OCI-LY1 (cell line): ENCODE results near the gene PKMYT1.

Experiments
- H2AFZ ChIP-seq: fragments of 200-600 bp; sonication (generic), shearing (Covaris generic); 2 replicates; pipeline ENCODE4 v1.6.0; 2014; ENCODE audit warnings: antibody characterized with exemption, mild to moderate bottlenecking, low read length
- H3F3A ChIP-seq: fragments of 200-600 bp; sonication (generic), shearing (Covaris generic); 2 replicates; pipeline ENCODE4 v1.6.0; 2014; ENCODE audit warnings: mild to moderate bottlenecking, antibody characterized with exemption, low read length, moderate library complexity; ENCODE audit not compliant: insufficient read depth
- H3K27ac ChIP-seq: fragments of 200-600 bp; sonication (generic); 2 replicates; pipeline ENCODE4 v1.5.1; 2014; ENCODE audit warnings: low read length, mixed run types, mild to moderate bottlenecking, low read depth; ENCODE audit not compliant: poor library complexity, severe bottlenecking
- H3K27me3 ChIP-seq: fragments of 200-600 bp; sonication (generic); 2 replicates; pipeline ENCODE4 v1.6.0; 2014; ENCODE audit warnings: antibody characterized with exemption, mild to moderate bottlenecking, low read length, moderate library complexity; ENCODE audit not compliant: insufficient read depth
- H3K36me3 ChIP-seq: fragments of 200-600 bp; sonication (generic); 2 replicates; pipeline ENCODE4 v1.6.1; 2014; ENCODE audit warnings: mild to moderate bottlenecking, antibody characterized with exemption, low read length, moderate library complexity, mixed read lengths; ENCODE audit not compliant: insufficient read depth
- H3K4me1 ChIP-seq: fragments of 200-600 bp; sonication (generic); 2 replicates; pipeline ENCODE4 v1.5.1; 2014; ENCODE audit warnings: mild to moderate bottlenecking, low read length, moderate library complexity; ENCODE audit not compliant: insufficient read depth, severe bottlenecking
- H3K4me2 ChIP-seq: fragments of 200-600 bp; sonication (generic), shearing (Covaris generic); 2 replicates; pipeline ENCODE4 v1.6.1; 2014; ENCODE audit warnings: low read length
- H3K4me3 ChIP-seq: fragments of 200-600 bp; sonication (generic); 2 replicates; pipeline ENCODE4 v1.5.1; 2014; ENCODE audit warnings: low read length, low read depth, mild to moderate bottlenecking, mixed read lengths; ENCODE audit not compliant: poor library complexity, severe bottlenecking
- H3K79me2 ChIP-seq: fragments of 200-600 bp; shearing (Covaris generic); 2 replicates; pipeline ENCODE4 v1.6.1; 2016; ENCODE audit warnings: mixed run types, low read length, mixed read lengths; ENCODE audit not compliant: insufficient read depth
- H3K9ac ChIP-seq: fragments of 200-600 bp; sonication (generic), shearing (Covaris generic); 2 replicates; pipeline ENCODE4 v1.6.1; 2014; ENCODE audit warnings: mild to moderate bottlenecking, low read length, mixed read lengths
- H3K9me2 ChIP-seq: fragments of 200-600 bp; sonication (generic), shearing (Covaris generic); 2 replicates; pipeline ENCODE4 v1.6.1; 2014; ENCODE audit warnings: low read depth, mild to moderate bottlenecking, low read length, mixed read lengths
- H3K9me3 ChIP-seq: fragments of 200-600 bp; shearing (Covaris generic); 2 replicates; pipeline ENCODE4 v1.6.1; 2014; ENCODE audit warnings: low read length, mixed read lengths
- H4K20me1 ChIP-seq: fragments of 200-600 bp; sonication (generic), shearing (Covaris generic); 2 replicates; pipeline ENCODE4 v1.6.0; 2016; ENCODE audit warnings: mild to moderate bottlenecking, low read length; ENCODE audit not compliant: insufficient read depth
- CTCF ChIP-seq: fragments of 200-600 bp; sonication (generic), shearing (Covaris generic); IDR thresholded peaks from 2 replicates; pipeline ENCODE4 v1.5.1; 2017; ENCODE audit warnings: mild to moderate bottlenecking, antibody characterized with exemption, low read length, moderate library complexity, mixed read lengths
- EZH2 ChIP-seq: fragments of 200-600 bp; sonication (generic), shearing (Covaris generic); IDR thresholded peaks from 2 replicates; pipeline ENCODE4 v1.8.0; 2017; ENCODE audit warnings: borderline replicate concordance, mixed run types, mild to moderate bottlenecking, antibody characterized with exemption, low read length, moderate library complexity, mixed read lengths

Gene PKMYT1

GRCh38 chr16:2967721-2968161 is 12.5 kb downstream of the PKMYT1 start:
- Histone ChIP-seq H3K79me2 (no peaks in the 10 kb centered on the region), H3K4me2 (peak overlapping the region; percentile 85; the same call in 1 of the 2 replicates), H2AFZ (no peak overlapping the region), H3K9ac (peak overlapping the region; percentile 71; the same call in 1 of the 2 replicates), H3K9me2 (no peaks in the 10 kb centered on the region), H3K4me3 (peak overlapping the region; percentile 81), H3K27me3 (no peaks in the 10 kb centered on the region), H3F3A (no peaks in the 10 kb centered on the region), H3K9me3 (no peaks in the 10 kb centered on the region), H3K36me3 (peaks cover 22% of the 10 kb centered on the region; the same call in 1 of the 2 replicates), H3K4me1 (peaks cover 72% of the 10 kb centered on the region), H3K27ac (peak overlapping the region; percentile 80), H4K20me1 (no peaks in the 10 kb centered on the region)
- TF ChIP-seq EZH2 (no peak), CTCF (no peak)

GRCh38 chr16:2967211-2967631 is 13.0 kb downstream of the PKMYT1 start:
- Histone ChIP-seq H3K9ac (no peak overlapping the region), H3K27ac (no peak overlapping the region), H4K20me1 (no peaks in the 10 kb centered on the region), H3K79me2 (no peaks in the 10 kb centered on the region), H3K4me1 (peaks cover 68% of the 10 kb centered on the region), H3K36me3 (peaks cover 17% of the 10 kb centered on the region; the same call in 1 of the 2 replicates), H3K9me3 (no peaks in the 10 kb centered on the region), H3K9me2 (no peaks in the 10 kb centered on the region), H3F3A (no peaks in the 10 kb centered on the region), H3K27me3 (no peaks in the 10 kb centered on the region), H3K4me2 (peak overlapping the region; percentile 12; the same call in 1 of the 2 replicates), H2AFZ (no peak overlapping the region), H3K4me3 (peak overlapping the region; percentile 23)
- TF ChIP-seq CTCF (no peak), EZH2 (no peak)

- Histone ChIP-seq H4K20me1 (no peaks in the 10 kb centered on the region), H3K79me2 (no peaks in the 10 kb centered on the region), H3F3A (no peaks in the 10 kb centered on the region), H3K9ac (no peak overlapping the region), H2AFZ (no peak overlapping the region), H3K27me3 (no peaks in the 10 kb centered on the region), H3K9me2 (no peaks in the 10 kb centered on the region), H3K4me3 (peak overlapping the region; percentile 23), H3K36me3 (peaks cover 12% of the 10 kb centered on the region; the same call in 1 of the 2 replicates), H3K4me1 (peaks cover 64% of the 10 kb centered on the region), H3K4me2 (peak overlapping the region; percentile 12; the same call in 1 of the 2 replicates), H3K27ac (no peak overlapping the region), H3K9me3 (no peaks in the 10 kb centered on the region)
- no peak for TF ChIP-seq CTCF
- TF ChIP-seq EZH2 = no peak
Observed at GRCh38 chr16:2966808-2967191, 13.4 kb downstream of the PKMYT1 start.
